GM18526 (cell line): ENCODE results near the gene GNAT1.

Experiments
- POLR2A ChIP-seq: IDR thresholded peaks from 3 replicates; pipeline ENCODE4 v1.6.1; 2011; ENCODE audit not compliant: insufficient read length; ENCODE audit errors: extremely low read depth

The GNAT1 gene

DNA sequence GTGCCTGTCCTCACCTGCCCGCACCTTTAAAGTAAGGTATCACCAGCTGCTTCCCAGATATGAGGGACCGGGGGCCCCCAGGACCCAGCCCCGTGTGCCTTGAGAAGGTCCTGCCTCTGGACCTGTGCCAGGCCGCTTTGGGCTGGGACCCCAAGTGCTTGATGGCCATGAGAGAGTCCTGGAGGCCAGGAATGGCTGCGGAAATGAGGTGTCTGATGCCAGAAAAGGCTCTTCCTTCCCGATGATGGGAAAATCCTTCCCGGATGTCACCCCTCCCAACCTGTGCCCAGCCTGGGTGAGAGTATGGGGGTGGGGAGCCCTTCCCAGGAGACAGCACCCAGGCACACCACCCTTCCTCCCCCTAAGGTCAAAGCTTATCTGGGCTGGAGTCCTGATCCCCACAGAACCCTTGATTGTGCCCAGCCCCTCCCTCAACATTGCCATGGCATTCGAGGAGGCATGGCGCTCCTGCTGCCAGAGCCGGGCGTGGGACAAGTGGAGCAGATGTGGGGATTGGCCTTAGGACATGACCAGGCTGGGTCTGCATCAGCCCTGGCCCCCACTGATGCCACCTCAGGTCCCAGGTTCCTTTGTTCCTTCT, 22.1 kb upstream of the GNAT1 start:
- TF ChIP-seq POLR2A = no peak

DNA sequence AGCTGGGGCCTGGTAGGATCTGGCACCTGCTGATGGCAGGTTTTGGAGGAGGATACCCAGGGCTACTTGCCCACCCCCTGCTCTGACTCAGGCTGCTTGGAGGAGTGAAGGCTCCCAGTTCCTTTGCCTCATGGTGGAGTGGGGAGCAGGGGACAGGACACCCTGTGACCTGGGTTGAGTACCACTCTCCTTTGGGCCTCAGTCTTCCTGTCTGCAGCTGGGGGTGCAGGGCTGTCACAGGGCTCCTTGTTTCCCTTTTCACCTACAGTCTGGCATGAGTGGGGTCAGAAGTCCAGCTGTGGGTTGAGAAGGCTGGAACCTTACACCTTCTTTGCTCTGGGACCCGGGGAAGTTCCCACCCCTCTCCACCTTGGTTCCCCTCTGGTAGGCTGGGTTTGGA, 21.6 kb upstream of the GNAT1 start:
- TF ChIP-seq POLR2A = no peak

DNA sequence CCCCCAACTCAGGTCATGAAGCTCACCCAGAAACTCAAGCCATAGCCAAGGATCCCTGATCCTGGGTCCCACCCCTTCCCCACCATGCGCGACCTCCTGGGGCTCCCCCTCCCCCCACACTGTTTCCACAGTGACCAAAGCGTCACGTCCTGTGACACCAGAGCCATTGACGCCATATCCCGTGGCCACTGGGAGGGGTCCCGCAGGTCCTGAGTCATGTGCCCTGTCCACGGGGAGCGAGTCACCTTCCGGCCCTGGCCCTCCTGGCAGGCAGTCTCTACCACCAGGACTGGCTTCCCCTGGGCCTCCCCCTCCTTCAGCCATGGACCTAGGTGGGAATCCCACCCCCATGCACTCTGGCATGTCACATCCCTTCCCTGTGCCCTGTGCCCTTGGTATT, 20.7 kb upstream of the GNAT1 start:
- TF ChIP-seq POLR2A = no peak

DNA sequence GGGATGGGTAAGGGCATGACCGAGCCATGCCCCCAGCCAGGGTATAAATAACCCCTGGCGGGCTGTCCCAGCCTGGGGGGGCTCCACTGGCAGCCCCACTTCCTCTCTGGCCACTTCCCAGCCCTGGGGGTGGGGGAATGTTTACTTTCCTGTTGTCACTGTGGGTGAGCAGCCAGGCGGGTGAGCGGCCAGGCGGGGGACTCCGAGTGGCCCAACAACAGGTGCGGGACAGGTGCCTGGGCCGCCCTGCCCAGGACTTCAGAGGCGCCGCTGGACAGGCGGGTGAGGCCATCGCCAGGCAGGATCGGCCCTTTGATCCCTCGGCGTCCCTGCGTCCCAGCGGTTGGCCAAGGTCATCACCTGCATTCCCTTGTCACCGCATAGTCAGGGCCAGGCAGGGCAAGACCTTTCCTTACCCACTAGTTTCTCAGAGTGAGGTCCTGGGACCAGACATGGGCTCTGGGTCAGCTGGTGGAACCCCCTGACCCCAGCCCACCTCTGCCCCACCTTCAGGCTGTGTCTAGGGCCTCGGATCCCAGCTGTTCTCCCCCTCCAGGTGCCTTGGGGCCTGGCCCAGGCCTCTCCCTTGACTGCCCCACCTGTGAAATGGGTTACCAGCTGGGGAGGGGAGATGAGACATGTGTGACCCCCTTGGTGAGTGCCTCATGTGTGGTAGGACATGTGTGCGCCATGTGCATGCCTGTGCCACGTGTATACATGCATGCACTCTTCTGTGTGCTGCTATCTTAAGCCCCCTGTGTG, 19.7 kb upstream of the GNAT1 start:
- no peak for TF ChIP-seq POLR2A

DNA sequence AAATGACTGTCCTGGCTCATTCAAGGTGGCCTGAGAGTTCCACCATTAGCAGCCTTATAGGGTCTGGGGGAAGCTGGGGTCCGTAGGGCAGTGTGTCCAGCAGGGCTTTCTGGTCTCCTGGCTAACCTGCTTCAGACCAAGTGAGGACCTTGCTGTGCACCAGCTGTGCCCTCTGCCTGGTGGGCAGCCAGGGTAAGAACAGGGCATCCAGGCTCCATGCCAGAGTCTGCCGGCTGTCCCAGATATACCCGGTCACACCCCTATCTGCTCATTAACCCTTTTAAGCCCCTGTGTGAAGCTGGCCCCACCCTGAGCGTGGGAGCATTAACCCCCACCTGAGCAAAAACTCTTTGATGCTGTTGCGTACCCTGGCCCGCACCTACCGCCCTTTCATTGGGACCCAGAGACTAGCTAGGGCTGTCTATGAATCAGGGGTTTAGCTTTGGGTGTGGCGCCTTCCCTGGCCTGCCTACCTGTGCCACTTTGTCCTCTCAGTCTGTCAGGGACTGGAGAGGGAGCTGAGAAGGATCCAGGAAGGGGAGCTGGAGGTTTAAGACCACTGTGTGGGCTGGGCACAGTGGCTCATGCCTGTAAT, 18.7 kb upstream of the GNAT1 start:
- TF ChIP-seq POLR2A = no peak

DNA sequence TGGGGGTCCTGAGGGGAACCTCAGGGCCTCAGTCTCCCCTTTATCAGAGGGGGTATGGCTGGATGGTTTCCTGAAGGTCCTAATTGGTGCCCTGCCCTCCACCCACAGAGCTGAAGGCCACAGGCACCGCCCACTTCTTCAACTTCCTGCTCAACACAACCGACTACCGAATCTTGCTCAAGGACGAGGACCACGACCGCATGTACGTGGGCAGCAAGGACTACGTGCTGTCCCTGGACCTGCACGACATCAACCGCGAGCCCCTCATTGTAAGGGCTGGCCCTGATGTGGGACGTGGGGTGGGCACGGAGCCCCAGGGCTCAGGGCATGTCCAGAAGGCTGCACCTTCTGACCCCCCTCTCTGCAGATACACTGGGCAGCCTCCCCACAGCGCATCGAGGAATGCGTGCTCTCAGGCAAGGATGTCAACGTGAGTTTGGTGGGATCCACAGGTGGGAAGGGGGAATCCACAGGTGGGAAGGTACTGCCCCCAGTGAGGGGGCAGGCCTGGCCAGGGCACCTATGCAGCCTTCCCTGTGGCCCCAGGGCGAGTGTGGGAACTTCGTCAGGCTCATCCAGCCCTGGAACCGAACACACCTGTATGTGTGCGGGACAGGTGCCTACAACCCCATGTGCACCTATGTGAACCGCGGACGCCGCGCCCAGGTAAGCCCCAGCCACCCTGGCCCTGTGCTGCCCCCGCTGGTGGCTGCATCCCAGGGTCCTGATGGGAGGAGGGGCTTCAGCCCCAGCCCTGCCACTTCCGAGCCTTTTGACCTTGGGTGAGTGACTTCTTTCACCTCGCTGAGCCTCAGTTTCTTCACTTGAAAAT, 17.5 kb upstream of the GNAT1 start:
- no peak for TF ChIP-seq POLR2A

DNA sequence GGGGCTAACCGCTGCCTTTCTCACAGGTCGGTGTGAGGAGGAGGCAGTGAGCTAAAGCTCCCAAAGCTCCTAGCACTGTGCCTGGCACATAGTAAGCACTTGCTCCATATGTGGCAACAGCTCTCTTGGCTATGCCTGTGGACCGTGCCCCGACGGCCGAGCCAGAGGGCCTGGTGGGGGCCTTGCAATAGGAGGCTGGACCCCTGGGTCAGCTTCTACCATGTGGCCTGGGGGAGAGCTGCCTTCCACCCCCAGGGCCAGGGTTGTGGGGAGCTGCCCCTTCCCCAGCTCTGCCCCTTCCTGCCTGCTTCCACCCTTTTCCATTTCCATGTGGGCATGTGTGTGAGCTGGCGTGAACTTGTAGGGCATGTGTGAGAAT, 16.9 kb upstream of the GNAT1 start:
- no peak for TF ChIP-seq POLR2A

DNA sequence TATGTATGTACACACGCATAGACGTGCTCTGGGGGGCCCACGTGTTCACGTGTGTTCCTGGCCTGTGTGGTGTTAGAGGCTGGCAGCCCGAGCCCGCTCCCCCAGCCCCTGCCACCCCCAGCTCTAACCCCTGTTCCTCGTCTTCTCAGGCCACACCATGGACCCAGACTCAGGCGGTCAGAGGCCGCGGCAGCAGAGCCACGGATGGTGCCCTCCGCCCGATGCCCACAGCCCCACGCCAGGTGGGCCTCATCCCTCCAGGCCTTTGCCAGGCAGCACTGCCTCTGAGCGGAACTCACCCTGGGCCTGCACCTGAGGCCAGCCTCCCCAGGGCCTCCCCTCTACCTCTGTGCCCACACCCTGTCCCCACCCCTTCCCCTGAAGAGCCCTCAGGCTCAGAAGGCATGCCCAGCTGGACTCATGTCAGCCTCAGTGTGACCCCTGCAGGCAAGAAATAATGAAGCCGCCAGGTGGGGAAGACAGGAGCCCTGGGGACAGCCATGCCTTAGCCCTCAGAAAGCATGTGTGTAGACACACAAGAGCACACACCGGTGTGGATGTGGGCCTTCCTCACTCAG, 16.4 kb upstream of the GNAT1 start:
- no peak for TF ChIP-seq POLR2A

DNA sequence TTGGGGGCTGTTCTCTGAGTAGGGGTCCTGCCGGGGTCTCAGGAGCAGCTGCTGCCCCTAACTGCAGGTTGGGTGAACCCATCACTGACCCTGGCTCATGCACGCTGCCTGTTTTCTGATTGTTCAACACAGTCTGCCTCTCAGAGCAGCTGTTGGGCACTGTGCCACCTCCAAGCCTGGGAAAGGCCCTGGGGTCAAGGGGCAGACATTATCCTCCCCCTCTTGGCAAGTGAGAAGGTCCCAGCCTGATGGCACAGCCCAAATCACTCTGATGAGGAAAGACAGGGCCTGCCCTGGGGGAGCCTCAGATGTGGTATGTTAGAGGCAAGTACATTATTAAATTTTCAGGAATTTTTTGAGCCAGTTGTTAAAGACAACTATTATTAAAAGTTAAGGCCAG, 14.1 kb upstream of the GNAT1 start:
- no peak for TF ChIP-seq POLR2A

DNA sequence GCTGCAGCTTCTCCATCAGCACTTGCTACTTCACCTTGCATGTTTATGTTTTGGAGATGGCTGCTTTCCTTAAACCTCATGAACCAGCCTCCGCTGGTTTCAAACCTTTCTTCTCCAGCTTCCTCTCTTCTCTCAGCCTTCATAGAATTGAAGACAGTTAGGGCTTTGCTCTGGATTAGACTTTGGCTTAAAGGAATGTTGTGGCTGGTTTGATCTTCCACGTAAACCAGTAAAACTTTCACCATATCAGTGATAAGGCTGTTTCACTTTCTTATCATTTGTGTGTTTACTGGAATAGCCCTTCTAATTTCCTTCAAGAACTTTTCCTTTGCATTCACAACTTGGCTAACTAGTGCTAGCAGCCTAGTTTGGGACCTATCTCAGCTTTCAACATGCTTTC, 11.7 kb upstream of the GNAT1 start:
- no peak for TF ChIP-seq POLR2A

DNA sequence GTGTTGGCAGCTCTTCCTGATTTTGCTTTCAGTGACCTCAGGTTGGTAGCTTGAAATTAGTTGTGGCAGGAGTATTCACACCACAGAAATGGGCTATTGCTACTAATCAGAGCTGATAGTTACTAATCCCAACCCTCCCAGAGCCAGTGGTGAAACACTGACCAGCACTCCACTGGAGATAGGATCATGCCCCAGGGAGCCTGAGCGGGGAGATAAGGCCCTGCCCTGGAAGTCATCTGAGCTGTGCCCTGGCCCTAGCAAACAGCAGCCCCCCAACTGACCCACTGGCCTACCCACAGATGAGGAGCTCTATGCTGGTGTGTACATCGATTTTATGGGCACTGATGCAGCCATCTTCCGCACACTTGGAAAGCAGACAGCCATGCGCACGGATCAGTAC, 9.4 kb upstream of the GNAT1 start:
- no peak for TF ChIP-seq POLR2A

DNA sequence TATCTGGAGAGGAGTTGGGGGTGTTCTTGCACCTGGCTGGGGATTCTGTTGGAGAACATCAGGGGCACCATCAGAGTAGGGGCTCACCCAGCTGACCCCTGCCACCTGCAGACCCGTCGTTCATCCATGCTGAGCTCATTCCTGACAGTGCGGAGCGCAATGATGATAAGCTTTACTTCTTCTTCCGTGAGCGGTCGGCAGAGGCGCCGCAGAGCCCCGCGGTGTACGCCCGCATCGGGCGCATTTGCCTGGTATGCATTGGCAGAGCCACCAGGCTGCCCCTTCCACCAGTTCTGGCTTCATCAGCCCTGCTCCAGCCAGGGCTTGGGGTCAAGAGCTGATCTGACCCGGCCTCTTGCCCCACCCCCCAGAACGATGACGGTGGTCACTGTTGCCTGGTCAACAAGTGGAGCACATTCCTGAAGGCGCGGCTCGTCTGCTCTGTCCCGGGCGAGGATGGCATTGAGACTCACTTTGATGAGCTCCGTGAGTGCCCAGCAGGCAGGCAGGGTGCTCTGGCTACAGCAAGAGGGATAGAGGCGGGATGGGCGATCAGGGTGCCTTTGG, 8.8 kb upstream of the GNAT1 start:
- no peak for TF ChIP-seq POLR2A

DNA sequence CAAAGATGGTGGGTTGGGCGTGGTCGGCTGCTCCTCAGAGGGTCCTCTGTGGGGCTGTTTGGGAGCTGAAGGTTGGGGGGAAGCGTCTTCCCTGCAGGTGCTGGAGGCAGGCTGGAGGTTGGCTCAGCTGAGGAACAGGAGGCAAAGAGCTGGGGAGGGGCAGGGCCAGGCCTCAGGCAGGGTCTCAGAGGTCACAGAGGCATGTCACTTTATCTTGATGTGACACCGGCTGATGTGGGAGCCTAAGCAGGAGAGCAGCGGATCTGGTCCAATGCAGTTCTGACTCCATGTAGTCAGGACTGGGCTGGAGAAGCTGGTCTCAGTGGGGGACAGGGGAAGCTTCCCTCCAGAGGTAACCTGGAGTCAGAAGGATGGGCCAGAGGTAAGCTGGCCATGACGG, 7.7 kb upstream of the GNAT1 start:
- no peak for TF ChIP-seq POLR2A

DNA sequence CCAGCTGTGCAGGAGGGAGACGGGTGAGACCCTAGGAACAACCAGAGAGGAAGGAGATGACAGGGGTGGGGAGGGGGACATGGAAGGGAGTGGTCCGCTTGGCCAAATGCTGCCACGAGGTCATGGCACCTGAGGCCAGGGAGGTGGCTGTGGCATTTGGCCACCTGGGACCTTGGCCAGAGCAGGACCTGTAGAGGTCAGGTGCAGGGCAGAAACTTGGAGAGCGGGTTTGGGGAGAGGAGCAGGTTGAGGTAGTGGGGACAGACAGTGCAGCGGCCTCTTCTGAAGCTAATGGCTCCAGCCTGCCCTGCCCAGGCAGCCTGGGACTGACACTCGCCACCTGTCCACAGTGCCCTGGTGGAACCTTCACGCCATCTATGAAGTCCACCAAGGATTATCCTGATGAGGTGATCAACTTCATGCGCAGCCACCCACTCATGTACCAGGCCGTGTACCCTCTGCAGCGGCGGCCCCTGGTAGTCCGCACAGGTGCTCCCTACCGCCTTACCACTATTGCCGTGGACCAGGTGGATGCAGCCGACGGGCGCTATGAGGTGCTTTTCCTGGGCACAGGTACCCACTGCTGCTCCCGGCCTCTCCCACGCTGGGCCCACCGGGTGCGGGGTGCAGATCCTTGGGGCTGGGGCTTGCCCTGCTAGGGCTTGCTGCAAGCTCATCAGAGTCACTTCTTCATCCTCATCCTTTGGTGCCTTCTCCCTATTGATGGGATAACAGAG, 7.0 kb upstream of the GNAT1 start:
- TF ChIP-seq POLR2A = no peak
